Activated naive CD4-positive, alpha-beta T cell treated with anti-CD3 and anti-CD28 coated beads, Interleukin-2, amount 50 U/mL, for 72 hours (primary cell): ENCODE results near the gene ANGPTL4. TPM values are rescaled to one million over a fixed set of nuclear protein-coding genes. Genes with fewer than 3 reads are reported as not detected.

Experiments
- ATAC-seq, 2 donors: fragments of 150-1000 bp; cut with Tn5 transposase; 2 replicates each; pipeline ENCODE4 v1.10.0; 2021; ENCODE audit warnings: mild to moderate bottlenecking in 2 of 2, moderate library complexity in 2 of 2
- DNase-seq, 2 donors: peaks; one replicate each; pipeline ENCODE4 v3.0.0; 2021 to 2022; ENCODE audit warnings: low spot score in 2 of 2
- H3K27ac Mint-ChIP-seq, 2 donors: one replicate each; pipeline ENCODE4 v1.8.0; 2022; ENCODE audit warnings: mild to moderate bottlenecking in 2 of 2, mixed read lengths in 2 of 2
- H3K36me3 Mint-ChIP-seq, 2 donors: one replicate each; pipeline ENCODE4 v1.8.0; 2022; ENCODE audit warnings: mixed read lengths in 2 of 2
- H3K9me3 Mint-ChIP-seq, 2 donors: one replicate each; pipeline ENCODE4 v1.8.0; 2022; ENCODE audit warnings: mixed read lengths in 2 of 2
- total RNA-seq, 2 donors: library from RNA; stranded (reverse); gene quantifications; one replicate each; pipeline ENCODE4 v1.2.3, GENCODE V29; 2022

The ANGPTL4 gene
- total RNA-seq, 2 donors from 2014 or later: 9.5 TPM; not detected in 1

DNA sequence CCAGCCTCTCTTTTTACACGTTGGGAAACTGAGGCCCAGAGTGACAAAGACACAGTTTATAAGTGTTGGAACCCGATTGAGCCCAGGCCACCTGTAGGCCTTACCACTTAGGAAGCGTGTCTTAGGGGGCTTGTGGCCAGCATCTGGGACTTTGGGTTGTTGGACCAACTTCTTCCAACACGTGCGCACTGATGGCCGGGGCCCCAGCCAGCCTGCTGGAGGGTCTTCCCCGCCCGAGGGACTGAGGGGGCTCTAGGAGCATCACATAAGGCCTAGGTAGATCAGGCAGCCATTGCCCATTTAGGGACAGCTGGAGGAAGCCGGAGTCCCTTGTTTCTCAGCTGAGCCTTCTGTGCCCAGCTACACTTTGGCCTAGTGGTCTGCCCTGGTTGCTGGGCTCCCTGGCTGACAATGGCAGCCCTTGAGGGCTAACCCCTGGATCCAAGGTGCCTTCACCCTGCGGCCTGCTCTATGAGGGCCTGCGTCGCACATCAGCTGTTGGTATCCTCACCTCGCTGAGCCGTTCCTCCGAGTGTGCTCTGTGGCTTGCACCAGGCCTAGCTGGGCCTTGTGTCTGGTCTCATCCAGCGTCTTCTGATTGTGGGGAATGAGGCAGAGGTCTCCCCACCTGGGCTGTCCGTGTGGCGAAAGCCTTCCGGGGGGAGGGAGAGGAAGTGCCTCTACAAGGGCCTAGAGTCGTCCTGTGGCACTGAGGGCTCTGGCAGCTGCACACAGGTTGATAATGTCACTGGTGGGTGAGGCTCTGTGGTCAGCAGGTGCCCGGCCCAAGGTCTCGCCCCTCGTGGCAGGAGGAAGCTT is 27.5 kb downstream of the ANGPTL4 start:
- DNase-seq: no peak
- peaks cover 5 to 13% of the 10 kb centered on the region in 2 donors for H3K36me3 Mint-ChIP-seq
- peaks cover 0 to 7% of the 10 kb centered on the region in 2 donors for H3K9me3 Mint-ChIP-seq
- ATAC-seq: no peak
- H3K27ac Mint-ChIP-seq: peak overlapping the region; percentile 79 to 95

- Mint-ChIP-seq H3K36me3 (peaks cover 0 to 6% of the 10 kb centered on the region in 2 donors), H3K9me3 (no peaks in the 10 kb centered on the region), H3K27ac (peak overlapping the region; percentile 63 to 79)
- no peak for DNase-seq
- no peak for ATAC-seq
Measured at GRCh38 chr19:8392017-8392591, 28.1 kb downstream of the ANGPTL4 start.

DNA sequence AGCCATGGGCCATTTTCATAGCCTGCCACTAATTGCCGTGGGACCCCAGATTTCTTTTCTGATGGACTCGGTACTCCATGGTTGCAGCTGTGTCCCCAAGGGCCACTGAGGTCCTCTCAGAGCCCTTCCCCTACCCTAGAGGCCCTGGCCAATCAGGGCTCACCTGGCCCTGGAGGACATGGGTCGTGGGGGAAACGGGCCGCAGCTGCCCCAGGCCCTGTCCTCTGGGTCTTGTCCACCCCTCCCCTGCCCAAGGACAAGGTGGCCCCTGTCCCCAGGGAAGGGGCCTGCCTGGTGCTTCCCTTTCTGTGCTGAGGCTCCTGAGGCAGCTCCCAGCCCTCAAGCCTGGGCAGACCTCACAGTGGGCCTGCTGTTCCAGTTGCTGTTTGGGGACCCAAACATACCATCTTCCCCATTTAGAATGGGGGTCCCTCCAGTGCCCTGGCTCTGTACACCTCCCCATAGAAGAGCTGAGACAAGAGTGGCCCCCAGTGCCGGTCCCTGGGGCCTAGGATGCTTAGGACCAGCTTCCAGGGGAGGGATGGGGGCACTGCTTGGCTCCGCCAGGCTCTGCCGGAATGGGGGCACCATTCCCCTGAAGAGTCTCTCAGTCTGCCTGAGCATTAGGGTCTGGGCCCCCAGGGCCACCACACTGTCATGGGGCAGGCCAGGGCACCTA is 29.4 kb downstream of the ANGPTL4 start:
- no peaks in the 10 kb centered on the region for H3K9me3 Mint-ChIP-seq
- peak overlapping the region in 1 of 2 donors; percentile 57 for H3K27ac Mint-ChIP-seq
- DNase-seq: no peak
- H3K36me3 Mint-ChIP-seq: no peaks in the 10 kb centered on the region
- no peak for ATAC-seq

- ATAC-seq: no peak
- peak overlapping the region in 1 of 2 donors; percentile 52 for H3K27ac Mint-ChIP-seq
Measured at GRCh38 chr19:8393871-8394250, 29.9 kb downstream of the ANGPTL4 start.

DNA sequence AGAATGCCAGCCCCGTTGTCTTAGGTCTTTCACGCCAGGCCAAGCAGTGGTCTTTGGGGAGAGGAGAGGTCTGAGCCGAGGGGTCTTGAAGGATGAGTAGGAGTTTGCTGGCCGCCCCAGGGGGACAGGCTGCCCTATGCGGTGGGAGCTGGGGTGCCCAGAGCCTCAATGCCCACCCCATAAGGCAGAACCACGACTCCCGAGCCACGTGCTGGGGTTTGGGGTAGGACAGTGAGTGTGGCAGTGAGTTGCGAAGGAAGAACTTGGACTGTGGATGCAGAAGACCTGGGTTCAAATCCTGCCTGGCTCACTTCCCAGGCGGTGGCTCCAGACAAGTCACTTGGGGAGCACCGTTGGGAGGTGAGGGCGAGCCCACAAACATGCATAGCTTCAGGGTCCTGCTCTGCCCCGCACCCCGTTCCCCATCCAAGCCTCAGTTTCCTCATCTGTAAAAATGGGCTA is 31.7 kb downstream of the ANGPTL4 start:
- no peak for ATAC-seq
- no peak overlapping the region for H3K27ac Mint-ChIP-seq
- no peaks in the 10 kb centered on the region for H3K36me3 Mint-ChIP-seq
- no peak for DNase-seq
- no peaks in the 10 kb centered on the region for H3K9me3 Mint-ChIP-seq

More at GRCh38 chr19:8393871-8394250, 29.9 kb downstream of the ANGPTL4 start:
- no peaks in the 10 kb centered on the region for H3K9me3 Mint-ChIP-seq
- DNase-seq: no peak
- no peaks in the 10 kb centered on the region for H3K36me3 Mint-ChIP-seq

- no peaks in the 10 kb centered on the region for H3K36me3 Mint-ChIP-seq
- DNase-seq (no peak), ATAC-seq (no peak)
- no peaks in the 10 kb centered on the region for H3K9me3 Mint-ChIP-seq
- H3K27ac Mint-ChIP-seq: peak overlapping the region; percentile 37 to 50
Measured at GRCh38 chr19:8396185-8396562, 32.2 kb downstream of the ANGPTL4 start.

DNA sequence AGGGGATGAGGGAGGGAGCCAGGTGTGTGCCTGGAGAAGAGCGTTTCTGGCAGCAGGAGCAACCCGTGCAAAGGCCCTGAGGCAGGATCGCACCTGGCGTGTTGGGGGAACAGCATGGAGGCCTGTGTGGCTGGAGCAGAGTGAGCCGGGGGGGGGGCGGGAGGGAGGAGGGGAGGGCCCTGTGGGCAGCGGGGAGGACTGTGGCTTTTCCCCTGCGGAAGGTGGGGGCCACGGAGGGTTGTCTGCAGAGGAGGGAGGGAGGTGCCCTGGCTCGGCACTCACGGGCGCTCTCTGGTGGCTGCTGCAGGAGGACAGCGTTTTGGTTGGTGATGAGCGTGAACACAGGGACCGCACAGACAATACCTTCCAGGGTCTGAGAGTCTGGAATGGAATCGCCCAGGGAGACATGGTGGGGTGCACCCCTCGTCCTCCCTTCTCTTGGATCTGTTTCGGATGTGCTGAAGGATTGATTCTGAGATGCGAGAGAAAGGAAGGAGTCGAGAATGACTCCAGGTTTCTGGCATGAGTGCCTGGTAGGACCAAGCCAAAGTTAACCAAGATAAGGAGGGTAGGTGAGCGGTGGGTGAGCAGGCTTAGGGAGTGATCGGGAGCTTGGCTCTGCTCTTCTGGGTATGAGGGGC is 32.7 kb downstream of the ANGPTL4 start:
- Mint-ChIP-seq H3K36me3 (no peaks in the 10 kb centered on the region), H3K9me3 (no peaks in the 10 kb centered on the region), H3K27ac (peak overlapping the region; percentile 50 to 91)
- peak; percentile 80 to 82 for ATAC-seq
- peak in 1 of 2 donors; percentile 79 for DNase-seq

DNA sequence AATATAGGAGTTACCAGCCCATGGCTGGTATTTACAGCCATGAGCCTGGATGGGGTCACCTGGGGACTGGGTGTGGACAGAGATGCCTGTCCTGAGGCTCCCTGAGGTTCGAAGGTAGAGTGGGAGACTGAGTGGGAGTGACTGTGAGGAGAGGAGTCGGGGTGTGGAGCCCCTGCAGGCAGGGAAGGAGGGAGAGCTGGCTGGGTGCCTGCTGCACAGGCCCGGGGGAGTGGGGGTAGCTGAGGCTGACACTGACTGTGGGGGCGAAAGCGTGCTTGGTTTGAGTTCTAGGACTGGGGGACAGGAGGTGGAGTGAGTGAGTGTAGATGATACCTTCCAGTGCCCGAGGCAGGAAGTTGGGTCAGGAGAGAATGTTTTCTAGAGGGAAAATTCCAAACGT is 33.3 kb downstream of the ANGPTL4 start:
- H3K36me3 Mint-ChIP-seq: no peaks in the 10 kb centered on the region
- no peak for DNase-seq
- H3K27ac Mint-ChIP-seq: peak overlapping the region; percentile 50 to 91
- no peaks in the 10 kb centered on the region for H3K9me3 Mint-ChIP-seq
- no peak for ATAC-seq

GRCh38 chr19:8397746-8398310 is 33.9 kb downstream of the ANGPTL4 start:
- no peak for ATAC-seq
- H3K9me3 Mint-ChIP-seq: no peaks in the 10 kb centered on the region
- DNase-seq: no peak
- H3K36me3 Mint-ChIP-seq: no peaks in the 10 kb centered on the region
- H3K27ac Mint-ChIP-seq: peak overlapping the region; percentile 50 to 91

DNA sequence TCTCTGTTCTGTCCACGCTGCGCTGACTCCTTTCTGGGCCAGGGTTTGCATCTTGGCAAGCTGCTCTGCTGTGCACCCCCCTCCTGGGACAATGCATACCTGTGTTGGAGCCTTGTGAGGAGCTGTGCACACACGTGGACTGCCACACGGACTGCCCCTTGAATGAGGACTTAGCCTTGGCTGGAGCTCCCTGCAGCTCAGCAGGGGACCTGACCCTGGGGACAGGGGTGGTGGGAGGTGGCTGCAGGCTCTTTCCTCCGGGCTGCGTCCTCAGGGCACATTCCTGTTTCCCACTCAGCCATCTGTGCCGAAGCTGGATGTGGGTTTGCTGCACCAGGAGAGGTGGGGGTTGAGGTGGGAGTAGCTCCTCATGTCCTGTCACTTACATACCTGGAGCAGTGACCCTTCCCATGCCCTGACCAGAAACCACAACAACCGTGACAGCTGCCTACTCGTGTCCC is 34.4 kb downstream of the ANGPTL4 start:
- ATAC-seq: no peak
- no peaks in the 10 kb centered on the region for H3K9me3 Mint-ChIP-seq
- no peak for DNase-seq
- H3K27ac Mint-ChIP-seq: peak overlapping the region in 1 of 2 donors; percentile 50
- no peaks in the 10 kb centered on the region for H3K36me3 Mint-ChIP-seq

GRCh38 chr19:8399681-8400188 is 35.8 kb downstream of the ANGPTL4 start:
- DNase-seq (no peak), ATAC-seq (no peak)
- Mint-ChIP-seq H3K36me3 (no peaks in the 10 kb centered on the region), H3K9me3 (no peaks in the 10 kb centered on the region), H3K27ac (no peak overlapping the region)

- Mint-ChIP-seq H3K9me3 (no peaks in the 10 kb centered on the region), H3K36me3 (no peaks in the 10 kb centered on the region), H3K27ac (peak overlapping the region in 1 of 2 donors; percentile 51)
- ATAC-seq (no peak), DNase-seq (no peak)
Measured at GRCh38 chr19:8401981-8402411, 38.0 kb downstream of the ANGPTL4 start.

DNA sequence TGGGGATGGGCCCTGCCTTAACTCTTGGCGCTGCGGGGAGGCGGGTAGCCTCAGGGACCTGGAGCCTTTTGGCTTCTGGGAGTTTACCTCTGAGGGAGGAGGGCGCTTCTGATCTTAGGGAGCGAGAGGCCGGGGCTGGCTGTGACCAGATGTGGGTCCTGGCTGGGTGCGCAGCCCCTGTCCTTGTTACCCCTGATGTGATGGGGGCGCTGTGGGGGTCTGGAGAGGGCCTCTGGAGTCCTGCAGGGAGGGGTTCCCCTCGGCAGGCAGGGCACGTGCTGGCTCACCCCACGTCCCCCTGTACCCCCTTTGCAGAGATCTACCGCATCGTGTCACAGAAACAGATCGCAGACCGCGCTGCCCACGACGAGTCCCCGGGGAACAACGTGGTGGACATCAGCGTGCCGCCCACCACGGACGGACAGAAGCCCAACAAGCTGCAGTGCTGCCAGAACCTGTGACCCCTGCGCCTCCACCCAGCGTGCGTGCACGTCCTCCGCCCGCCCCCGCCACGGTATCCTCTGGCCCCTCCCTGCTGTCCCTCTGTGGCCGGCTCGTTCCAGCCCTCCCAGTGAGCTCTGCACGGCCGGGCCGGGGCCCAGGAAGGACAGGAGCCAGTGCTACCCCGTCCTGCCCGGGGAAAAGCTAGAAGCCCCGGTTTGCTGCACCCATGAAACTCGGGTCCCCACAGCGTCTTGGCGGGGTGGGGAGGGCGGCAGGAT is 39.3 kb downstream of the ANGPTL4 start:
- ATAC-seq (no peak), DNase-seq (no peak)
- Mint-ChIP-seq H3K9me3 (no peaks in the 10 kb centered on the region), H3K27ac (peak overlapping the region in 1 of 2 donors; percentile 72), H3K36me3 (no peaks in the 10 kb centered on the region)

- no peak for ATAC-seq
- H3K9me3 Mint-ChIP-seq: no peaks in the 10 kb centered on the region
- no peaks in the 10 kb centered on the region for H3K36me3 Mint-ChIP-seq
- DNase-seq: no peak
- no peak overlapping the region for H3K27ac Mint-ChIP-seq
Measured at GRCh38 chr19:8403820-8404109, 39.8 kb downstream of the ANGPTL4 start.

- ATAC-seq (no peak), DNase-seq (no peak)
- Mint-ChIP-seq H3K36me3 (no peaks in the 10 kb centered on the region), H3K9me3 (no peaks in the 10 kb centered on the region), H3K27ac (no peak overlapping the region)
Measured at GRCh38 chr19:8404391-8405151, 40.6 kb downstream of the ANGPTL4 start.
